Endodermal cell (in vitro differentiated cells): Measurements from ENCODE around the gene MSRB2. TPM values are rescaled to one million over a fixed set of nuclear protein-coding genes. Genes with fewer than 3 reads are reported as not detected.

Experiments used
- DNase-seq: peaks from one replicate; pipeline ENCODE4 v3.0.0-alpha.2; 2017
- H3K27ac ChIP-seq: 2 replicates; pipeline ENCODE4 v1.5.1; 2013; ENCODE audit warnings: mild to moderate bottlenecking, low read depth, low read length, moderate library complexity
- H3K27me3 ChIP-seq: 2 replicates; pipeline ENCODE4 v1.6.1; 2013; ENCODE audit warnings: mild to moderate bottlenecking, low read length, moderate library complexity; ENCODE audit not compliant: insufficient read depth, control insufficient read depth, poor library complexity, severe bottlenecking
- H3K36me3 ChIP-seq: 2 replicates; pipeline ENCODE4 v1.7.0; 2013; ENCODE audit warnings: mild to moderate bottlenecking, low read length, moderate library complexity; ENCODE audit not compliant: control insufficient read depth, insufficient read depth
- H3K4me1 ChIP-seq: one replicate; pipeline ENCODE4 v1.7.0; 2013; ENCODE audit warnings: low read length; ENCODE audit not compliant: control insufficient read depth, insufficient read depth
- H3K4me3 ChIP-seq: 2 replicates; pipeline ENCODE4 v1.5.1; 2013; ENCODE audit warnings: mild to moderate bottlenecking, low read length, moderate library complexity
- H3K9ac ChIP-seq: 2 replicates; pipeline ENCODE4 v1.6.1; 2013; ENCODE audit warnings: mild to moderate bottlenecking, low read length, moderate library complexity; ENCODE audit not compliant: poor library complexity, severe bottlenecking; ENCODE audit errors: extremely low read depth
- H3K9me3 ChIP-seq: 2 replicates; pipeline ENCODE4 v1.6.1; 2013; ENCODE audit warnings: mild to moderate bottlenecking, low read length, moderate library complexity; ENCODE audit not compliant: control insufficient read depth
- H3K27ac Mint-ChIP-seq: 2 replicates; pipeline ENCODE4 v1.8.0; 2020; ENCODE audit warnings: mixed read lengths
- H3K27me3 Mint-ChIP-seq: 2 replicates; pipeline ENCODE4 v1.8.0; 2021; ENCODE audit warnings: mild to moderate bottlenecking, mixed read lengths; ENCODE audit not compliant: insufficient read depth
- H3K36me3 Mint-ChIP-seq: 2 replicates; pipeline ENCODE4 v1.8.0; 2020; ENCODE audit warnings: low read depth, mixed read lengths
- H3K4me1 Mint-ChIP-seq: 2 replicates; pipeline ENCODE4 v1.8.0; 2020; ENCODE audit warnings: mixed read lengths
- H3K4me3 Mint-ChIP-seq: 2 replicates; pipeline ENCODE4 v1.8.0; 2020; ENCODE audit warnings: mild to moderate bottlenecking, moderate library complexity, mixed read lengths
- H3K9me3 Mint-ChIP-seq: 2 replicates; pipeline ENCODE4 v1.8.0; 2020; ENCODE audit warnings: mild to moderate bottlenecking, mixed read lengths
- CTCF ChIP-seq: fragments of 200-600 bp; sonication (generic); conservative IDR thresholded peaks from 2 replicates; pipeline ENCODE4 v1.5.0; 2021; ENCODE audit warnings: antibody characterized with exemption, mild to moderate bottlenecking
- WGBS, 2 experiments: methylation state at CpG; one replicate each; pipeline versions ENCODE4 v1.1.5 to v1.1.7; 2013; ENCODE audit warnings: missing lambda C conversion rate in 2 of 2, mixed read lengths in 1 of 2; ENCODE audit not compliant: insufficient coverage in 1 of 2, insufficient read length in 1 of 2; 5-methylcytosine and 5-hydroxymethylcytosine counted together
- total RNA-seq, 2 donors: library from RNA; stranded (reverse); fragmentation: NEBNext Ultra II Directional in 1 of 2; extraction: Animal tissue kit (Norgen Biotek cat#: 25700) in 1 of 2; gene quantifications; 2 replicates in 1 of 2; 3 replicates in 1 of 2; pipeline ENCODE4 v1.2.1, GENCODE V29; 2021

The MSRB2 gene
- total RNA-seq, 2 donors from 2014 or later, result 40.4 to 42.5 TPM

GRCh38 chr10:23148214-23148613 lies 52.8 kb downstream of the MSRB2 start:
- no peak for TF ChIP-seq CTCF
- no peak overlapping the region for H3K9ac ChIP-seq
- no peaks in the 10 kb centered on the region for H3K36me3 ChIP-seq
- H3K27ac ChIP-seq, result no peak overlapping the region
- no peak overlapping the region for H3K4me3 ChIP-seq
- H3K4me1 ChIP-seq, result no peaks in the 10 kb centered on the region
- H3K27me3 ChIP-seq, result no peaks in the 10 kb centered on the region
- DNase-seq, result no peak
- no peaks in the 10 kb centered on the region for H3K9me3 ChIP-seq
- H3K27me3 Mint-ChIP-seq, result peaks cover 2% of the 10 kb centered on the region
- WGBS, 2 experiments, result 95% methylated on average over 19 of the region's 19 CpGs; no CpG with 5 or more reads in 1 of the 2 experiments
- H3K4me1 Mint-ChIP-seq, result no peaks in the 10 kb centered on the region
- H3K9me3 Mint-ChIP-seq, result no peaks in the 10 kb centered on the region
- H3K4me3 Mint-ChIP-seq, result no peak overlapping the region
- H3K36me3 Mint-ChIP-seq, result no peaks in the 10 kb centered on the region
- no peak overlapping the region for H3K27ac Mint-ChIP-seq

- Mint-ChIP-seq H3K4me1 (no peaks in the 10 kb centered on the region), H3K9me3 (no peaks in the 10 kb centered on the region), H3K27ac (no peak overlapping the region), H3K36me3 (no peaks in the 10 kb centered on the region), H3K27me3 (peaks cover 4% of the 10 kb centered on the region), H3K4me3 (no peak overlapping the region)
- no peak for TF ChIP-seq CTCF
- H3K4me3 ChIP-seq, result no peak overlapping the region
- WGBS, 2 experiments, result 90 to 91% methylated on average over 4 of the region's 4 CpGs
- no peak overlapping the region for H3K27ac ChIP-seq
- no peaks in the 10 kb centered on the region for H3K9me3 ChIP-seq
- no peaks in the 10 kb centered on the region for H3K27me3 ChIP-seq
- H3K9ac ChIP-seq, result no peak overlapping the region
- no peaks in the 10 kb centered on the region for H3K4me1 ChIP-seq
- H3K36me3 ChIP-seq, result no peaks in the 10 kb centered on the region
- DNase-seq, result no peak
Measured at GRCh38 chr10:23150091-23150490, 54.7 kb downstream of the MSRB2 start.

- Histone ChIP-seq H3K9ac (no peak overlapping the region), H3K27ac (no peak overlapping the region), H3K27me3 (peaks cover 5% of the 10 kb centered on the region), H3K4me3 (no peak overlapping the region), H3K4me1 (no peaks in the 10 kb centered on the region), H3K9me3 (no peaks in the 10 kb centered on the region), H3K36me3 (no peaks in the 10 kb centered on the region)
- DNase-seq, result no peak
- WGBS, 2 experiments, result 87% methylated on average over 12 of the region's 12 CpGs
- Mint-ChIP-seq H3K27me3 (peaks cover 6% of the 10 kb centered on the region), H3K4me1 (no peaks in the 10 kb centered on the region), H3K36me3 (no peaks in the 10 kb centered on the region), H3K27ac (no peak overlapping the region), H3K4me3 (no peak overlapping the region), H3K9me3 (no peaks in the 10 kb centered on the region)
- TF ChIP-seq CTCF, result no peak
Measured at GRCh38 chr10:23150610-23151009, 55.2 kb downstream of the MSRB2 start.
